Measurements from ENCODE around the gene EML3. TPM values are rescaled to one million over a fixed set of nuclear protein-coding genes. Genes with fewer than 3 reads are reported as not detected.

EML3 gene
- total RNA-seq, 2 donors from 2014 or later: 37.5 to 58.7 TPM

DNA sequence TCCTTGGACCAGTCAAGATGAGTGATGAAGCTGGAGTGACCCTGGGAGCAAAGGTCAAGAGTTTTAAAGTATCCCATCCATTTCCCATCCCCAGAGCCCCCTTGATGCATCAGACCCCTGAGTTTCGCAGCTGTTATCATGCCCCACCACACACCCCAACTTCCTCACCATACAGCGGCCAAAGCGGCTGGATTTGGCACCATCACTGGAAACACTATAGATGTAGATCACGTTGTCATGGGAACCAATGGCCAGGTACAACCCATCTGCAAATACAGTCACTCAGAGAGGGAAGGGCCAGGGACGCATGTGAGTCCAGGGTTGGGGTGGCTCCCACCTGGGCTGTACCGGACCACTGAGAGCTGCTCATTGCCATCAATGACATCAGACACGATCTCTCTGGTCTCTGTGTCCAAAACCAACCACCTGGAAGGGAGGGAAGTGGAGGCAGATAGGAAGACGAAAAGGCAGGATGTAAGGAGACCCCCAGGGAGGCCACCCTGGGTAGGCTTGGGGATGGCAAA is 8.7 kb downstream of the EML3 start:
- Histone ChIP-seq H3K27ac (no peak overlapping the region), H3K9me3 (no peaks in the 10 kb centered on the region), H3K27me3 (no peaks in the 10 kb centered on the region), H3K36me3 (no peaks in the 10 kb centered on the region), H3K4me1 (peaks cover 5% of the 10 kb centered on the region), H3K4me3 (no peak overlapping the region), H3K9ac (ENCODE audit: low read depth in 2 of 2, low read length in 2 of 2) (no peak overlapping the region)
- no peak for DNase-seq
- TF ChIP-seq, protein P1, sequence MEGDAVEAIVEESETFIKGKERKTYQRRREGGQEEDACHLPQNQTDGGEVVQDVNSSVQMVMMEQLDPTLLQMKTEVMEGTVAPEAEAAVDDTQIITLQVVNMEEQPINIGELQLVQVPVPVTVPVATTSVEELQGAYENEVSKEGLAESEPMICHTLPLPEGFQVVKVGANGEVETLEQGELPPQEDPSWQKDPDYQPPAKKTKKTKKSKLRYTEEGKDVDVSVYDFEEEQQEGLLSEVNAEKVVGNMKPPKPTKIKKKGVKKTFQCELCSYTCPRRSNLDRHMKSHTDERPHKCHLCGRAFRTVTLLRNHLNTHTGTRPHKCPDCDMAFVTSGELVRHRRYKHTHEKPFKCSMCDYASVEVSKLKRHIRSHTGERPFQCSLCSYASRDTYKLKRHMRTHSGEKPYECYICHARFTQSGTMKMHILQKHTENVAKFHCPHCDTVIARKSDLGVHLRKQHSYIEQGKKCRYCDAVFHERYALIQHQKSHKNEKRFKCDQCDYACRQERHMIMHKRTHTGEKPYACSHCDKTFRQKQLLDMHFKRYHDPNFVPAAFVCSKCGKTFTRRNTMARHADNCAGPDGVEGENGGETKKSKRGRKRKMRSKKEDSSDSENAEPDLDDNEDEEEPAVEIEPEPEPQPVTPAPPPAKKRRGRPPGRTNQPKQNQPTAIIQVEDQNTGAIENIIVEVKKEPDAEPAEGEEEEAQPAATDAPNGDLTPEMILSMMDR (IDR thresholded peaks at IDR 0.05): no peak
- intact Hi-C loops (cut with DNase I): no loop called here

DNA sequence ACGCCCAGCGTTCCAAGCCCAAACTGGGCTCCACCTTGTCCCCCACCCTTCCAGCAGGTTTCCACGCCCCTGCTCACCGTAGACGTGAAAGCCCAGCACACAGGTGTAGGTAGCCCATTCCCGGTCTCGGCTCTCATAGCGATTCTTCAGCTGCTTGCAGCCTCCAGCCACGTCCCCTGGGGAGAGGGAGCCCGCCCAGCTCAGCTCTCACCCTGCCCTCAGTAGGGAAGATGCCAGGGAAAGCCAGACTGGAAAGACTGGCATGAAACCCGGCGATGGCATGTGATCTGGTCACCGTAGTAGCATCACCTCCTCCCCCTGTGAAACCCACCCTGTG is 9.5 kb downstream of the EML3 start:
- H3K9ac ChIP-seq (ENCODE audit: low read depth in 2 of 2, low read length in 2 of 2): peak overlapping the region in 1 of 2 donors; percentile 81
- H3K36me3 ChIP-seq: peaks cover 3% of the 10 kb centered on the region
- peaks cover 5% of the 10 kb centered on the region for H3K4me1 ChIP-seq
- no peak overlapping the region for H3K27ac ChIP-seq
- H3K27me3 ChIP-seq: no peaks in the 10 kb centered on the region
- peak; percentile 56 for DNase-seq
- intact Hi-C loops (cut with DNase I): no loop called here
- H3K9me3 ChIP-seq: no peaks in the 10 kb centered on the region
- TF ChIP-seq, protein P1 (IDR thresholded peaks at IDR 0.05): no peak
- peak overlapping the region; percentile 87 for H3K4me3 ChIP-seq

DNA sequence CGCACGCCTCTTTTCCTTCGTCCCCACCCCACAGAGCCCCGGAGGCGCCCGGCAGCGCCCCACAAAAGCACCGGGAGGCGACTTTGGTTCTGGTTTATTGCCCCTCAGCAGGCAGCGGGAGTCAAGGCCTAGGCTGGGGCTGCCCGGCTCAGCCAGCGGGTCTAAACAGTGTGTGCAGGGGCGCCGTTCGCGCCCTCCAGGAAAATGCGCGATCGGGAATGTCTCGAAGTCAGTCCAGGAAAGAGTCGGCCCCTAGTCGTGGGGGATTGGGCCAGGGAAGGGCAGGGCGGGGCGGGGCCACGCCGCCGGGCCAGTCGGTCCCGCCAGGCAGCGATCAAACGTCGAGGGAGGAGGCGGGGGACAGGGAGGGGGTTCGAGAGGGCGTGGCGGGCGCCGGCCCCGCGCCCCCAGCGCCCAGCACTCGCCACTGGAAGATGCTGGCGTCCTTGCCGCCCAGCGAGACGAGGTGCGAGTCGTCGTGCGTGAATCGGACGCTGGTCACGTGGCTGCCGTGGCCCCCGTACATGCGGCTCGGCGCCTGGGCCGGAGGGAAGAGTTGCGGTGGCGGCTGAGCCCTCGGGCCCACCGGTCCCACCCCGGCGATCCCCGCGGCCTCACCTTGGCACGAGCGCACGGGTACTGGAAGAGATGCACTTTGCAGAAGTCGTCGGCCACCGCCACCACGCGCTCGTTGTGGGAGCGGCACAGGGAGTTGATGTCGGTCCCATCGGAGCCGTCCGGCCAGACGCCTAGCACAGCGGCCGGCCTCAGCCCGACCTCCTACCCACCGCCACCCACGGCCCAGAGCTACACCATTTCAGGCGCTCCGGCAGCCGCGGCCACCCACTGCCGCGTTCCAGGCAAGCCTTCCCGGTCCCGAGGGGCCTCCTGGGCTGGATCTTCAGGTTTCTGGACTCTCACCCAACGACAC is 10.2 kb downstream of the EML3 start:
- peak overlapping the region; percentile 62 to 81 for H3K9ac ChIP-seq (ENCODE audit: low read depth in 2 of 2, low read length in 2 of 2)
- peaks cover 6% of the 10 kb centered on the region for H3K36me3 ChIP-seq
- peak; percentile 80 for DNase-seq
- no peaks in the 10 kb centered on the region for H3K9me3 ChIP-seq
- H3K27ac ChIP-seq: peak overlapping the region; percentile 99
- TF ChIP-seq, protein P1 (IDR thresholded peaks at IDR 0.05): no peak
- no peaks in the 10 kb centered on the region for H3K27me3 ChIP-seq
- peak overlapping the region; percentile 87 for H3K4me3 ChIP-seq
- intact Hi-C loops (cut with DNase I): no loop called here
- peaks cover 5% of the 10 kb centered on the region for H3K4me1 ChIP-seq

DNA sequence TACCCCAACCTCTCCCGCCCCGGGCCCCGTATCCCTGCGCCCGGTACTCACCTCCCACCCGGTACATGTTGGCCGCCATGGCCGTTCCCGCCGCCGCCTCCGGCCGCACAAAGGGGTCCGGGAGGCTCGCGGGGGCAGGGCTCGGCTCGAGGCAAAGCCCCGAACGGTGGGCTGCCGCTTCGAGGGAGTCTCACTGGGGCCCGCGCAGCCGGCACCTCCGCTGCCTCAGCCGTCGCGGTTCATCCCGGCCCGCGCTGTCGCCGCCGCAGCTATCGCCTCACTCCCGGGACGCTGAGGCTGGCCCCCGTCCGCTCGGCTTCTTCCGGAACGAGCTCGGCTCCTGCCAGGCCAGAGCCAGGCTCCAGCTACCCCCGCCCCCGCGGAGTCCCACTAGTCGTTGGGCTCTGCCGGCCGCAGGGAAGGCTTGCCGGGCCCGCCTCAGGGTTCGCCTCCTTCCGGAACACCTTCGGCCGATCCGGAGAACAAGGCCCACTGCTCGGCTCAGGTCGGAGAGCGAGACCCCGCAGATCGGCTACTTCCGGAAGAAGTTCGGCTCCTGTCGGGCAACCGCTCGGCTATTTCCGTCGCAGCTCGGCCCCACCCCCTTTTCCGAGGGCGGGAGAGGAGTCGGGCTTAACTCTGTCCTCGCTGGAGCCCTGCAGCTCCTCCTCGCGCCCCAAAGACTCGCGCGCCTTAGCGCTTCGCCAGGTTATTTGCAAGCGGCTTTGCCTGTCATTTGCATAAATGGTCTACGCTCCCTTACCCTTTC is 11.0 kb downstream of the EML3 start, which contains the start of gene MTA2:
Gene MTA2, minus strand, starts transcription at position 494 of the 769 bp plus-strand sequence. Its CDS starts 415 bp downstream, at position 79.
- intact Hi-C loops (cut with DNase I): no loop called here
- DNase-seq: peak; percentile 97
- Histone ChIP-seq H3K9me3 (no peaks in the 10 kb centered on the region), H3K4me3 (peak within 1 kb of the TSS; percentile 87), H3K27ac (peak within 1 kb of the TSS; percentile 99), H3K27me3 (no peaks in the 10 kb centered on the region), H3K9ac (ENCODE audit: low read depth in 2 of 2, low read length in 2 of 2) (peak within 1 kb of the TSS; percentile 97 to 98), H3K4me1 (peaks cover 5% of the 10 kb centered on the region), H3K36me3 (peaks cover 6% of the 10 kb centered on the region)
- TF ChIP-seq, protein P1 (IDR thresholded peaks at IDR 0.05): no peak

DNA sequence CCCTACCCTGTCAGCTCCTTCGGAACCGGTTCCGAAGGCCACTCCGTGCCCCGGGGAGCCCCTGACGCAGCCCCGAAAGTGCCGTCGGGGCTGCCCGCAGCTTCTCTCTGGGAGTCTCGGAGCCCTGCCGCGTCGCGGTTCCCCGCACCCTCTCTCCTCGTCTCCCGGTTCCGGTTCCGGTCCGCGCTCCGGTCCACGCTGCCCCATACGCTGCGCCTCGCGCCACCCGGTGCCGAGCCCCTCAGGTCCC is 11.5 kb downstream of the EML3 start:
- peaks cover 6% of the 10 kb centered on the region for H3K36me3 ChIP-seq
- peaks cover 5% of the 10 kb centered on the region for H3K4me1 ChIP-seq
- H3K27me3 ChIP-seq: no peaks in the 10 kb centered on the region
- peak overlapping the region; percentile 97 to 98 for H3K9ac ChIP-seq (ENCODE audit: low read depth in 2 of 2, low read length in 2 of 2)
- TF ChIP-seq, protein P1 (IDR thresholded peaks at IDR 0.05): no peak
- DNase-seq: peak; percentile 54
- peak overlapping the region; percentile 87 for H3K4me3 ChIP-seq
- peak overlapping the region; percentile 99 for H3K27ac ChIP-seq
- intact Hi-C loops (cut with DNase I): no loop called here
- H3K9me3 ChIP-seq: no peaks in the 10 kb centered on the region
